HepG2 (cell line): ENCODE data around the gene ARHGAP15. TPM values are rescaled to one million over a fixed set of nuclear protein-coding genes. Genes with fewer than 3 reads are reported as not detected.

Experiments used
- ATAC-seq: fragments of 200-7000 bp; cut with Tn5 transposase; 3 replicates; pipeline ENCODE4 v1.9.1; 2020; ENCODE audit warnings: mild to moderate bottlenecking, moderate library complexity
- BruUV-seq: library from RNA; stranded (reverse); fragments of 400-500 nt; replicated peaks from 2 replicates; lab custom pipeline; 2021; lab: Mats Ljungman, UMichigan
- CTCF ChIA-PET: fragments of 300-600 bp; formaldehyde crosslinking; extraction: SDS; loops from one replicate; lab custom pipeline; 2021; ENCODE audit warnings: low total read pairs, inconsistent platforms, low intra/inter-chr PET ratio; lab: Yijun Ruan, JAX
- POLR2A ChIA-PET: fragments of 350-600 bp; sonication (Branson Sonifier 250); formaldehyde crosslinking; loops from one replicate; lab custom pipeline; 2020; ENCODE audit warnings: antibody characterized with exemption, inconsistent platforms; lab: Yijun Ruan, JAX
- DNase-seq: peaks from one replicate; pipeline ENCODE4 v3.0.0-alpha.2; 2015; ENCODE audit warnings: low spot score
- FAIRE-seq: peaks from 3 replicates; lab custom pipeline; 2011; peaks lifted over from hg19 to GRCh38; lab: Jason Lieb, UNC
- H2AFZ ChIP-seq: one replicate; pipeline ENCODE4 v1.6.1; 2011; ENCODE audit warnings: low read length, inconsistent platforms
- H3K27ac ChIP-seq: fragments of 300-600 bp; 3 replicates; pipeline ENCODE4 v1.8.0; 2011; ENCODE audit warnings: mixed run types, mild to moderate bottlenecking, mixed read lengths, low read length, inconsistent platforms; ENCODE audit not compliant: insufficient read depth; ENCODE audit errors: extremely low read length
- H3K27me3 ChIP-seq, 2 experiments: fragments of 200-600 bp in 1 of 2; 2 replicates in 1 of 2; 3 replicates in 1 of 2; pipeline versions ENCODE4 v1.6.0 to v1.8.0; 2011; ENCODE audit warnings: low read length in 2 of 2, mild to moderate bottlenecking in 2 of 2, moderate library complexity in 2 of 2, inconsistent platforms in 1 of 2; ENCODE audit not compliant: insufficient read depth in 2 of 2, control insufficient read depth in 1 of 2
- H3K36me3 ChIP-seq, 2 experiments: fragments of 200-600 bp in 1 of 2; replicated peaks in 1 of 2; 2 replicates in 1 of 2; 3 replicates in 1 of 2; pipeline versions ENCODE4 v1.5.1 to v1.8.0; 2011; ENCODE audit warnings: low read length in 2 of 2, inconsistent platforms in 1 of 2; ENCODE audit not compliant: insufficient read depth in 2 of 2, control insufficient read depth in 1 of 2
- H3K4me1 ChIP-seq: 2 replicates; pipeline ENCODE4 v1.5.1; 2012; ENCODE audit warnings: low read length, inconsistent platforms; ENCODE audit not compliant: insufficient read depth
- H3K4me2 ChIP-seq: 2 replicates; pipeline ENCODE4 v1.6.0; 2011; ENCODE audit warnings: low read depth, low read length, inconsistent platforms
- H3K4me3 ChIP-seq, 3 experiments: fragments of 200-600 bp in 1 of 3; sonication (generic), shearing (Covaris generic) in 1 of 3; replicated peaks in 1 of 3; 2 replicates each; pipeline ENCODE4 v1.5.1; 2011 to 2016; ENCODE audit warnings: low read length in 3 of 3, inconsistent platforms in 2 of 3, low read depth in 2 of 3, mild to moderate bottlenecking in 2 of 3, control low read depth in 1 of 3, mixed read lengths in 1 of 3; ENCODE audit not compliant: insufficient read depth in 1 of 3
- H3K79me2 ChIP-seq: one replicate; pipeline ENCODE4 v1.6.1; 2011; ENCODE audit warnings: low read length, inconsistent platforms; ENCODE audit not compliant: insufficient read depth
- H3K9ac ChIP-seq: 2 replicates; pipeline ENCODE4 v1.6.0; 2011; ENCODE audit warnings: mild to moderate bottlenecking, low read depth, low read length, inconsistent platforms; ENCODE audit not compliant: insufficient read depth
- H3K9me3 ChIP-seq: 2 replicates; pipeline ENCODE4 v1.5.1; 2012; ENCODE audit warnings: mild to moderate bottlenecking, low read length
- H4K20me1 ChIP-seq: 2 replicates; pipeline ENCODE4 v1.6.0; 2011; ENCODE audit warnings: inconsistent platforms, mild to moderate bottlenecking, low read length, moderate library complexity; ENCODE audit not compliant: insufficient read depth
- ELF3 ChIP-seq: IDR thresholded peaks from 2 replicates; pipeline ENCODE4 v1.6.1; 2016; ENCODE audit warnings: missing genetic modification reagents, missing compliant biosample characterization
- FOXA1 ChIP-seq, 2 experiments: fragments of 450-650 bp in 1 of 2; sonication (generic) in 1 of 2; formaldehyde crosslinking in 1 of 2; IDR thresholded peaks; 2 replicates each; pipeline versions ENCODE4 v1.4.0 to v1.6.1; 2016 to 2020; ENCODE audit warnings: missing genetic modification reagents in 1 of 2
- FOXC1 ChIP-seq: sonication (generic); formaldehyde crosslinking; IDR thresholded peaks from 2 replicates; pipeline ENCODE4 v1.8.0; 2022; ENCODE audit warnings: mild to moderate bottlenecking, missing genetic modification reagents, borderline replicate concordance
- MXI1 ChIP-seq: IDR thresholded peaks from 3 replicates; pipeline ENCODE4 v1.6.1; 2012; ENCODE audit warnings: low read depth, low read length, inconsistent platforms, borderline replicate concordance
- NCOA2 ChIP-seq: sonication (generic); formaldehyde crosslinking; IDR thresholded peaks from 2 replicates; pipeline ENCODE4 v1.8.0; 2022; ENCODE audit warnings: inconsistent platforms
- NFIC ChIP-seq: IDR thresholded peaks from 2 replicates; pipeline ENCODE4 v1.6.1; 2012; ENCODE audit warnings: mild to moderate bottlenecking, low read length, inconsistent platforms
- PHF20 ChIP-seq: sonication (generic); formaldehyde crosslinking; IDR thresholded peaks from 2 replicates; pipeline ENCODE4 v1.5.0; 2020; ENCODE audit warnings: mild to moderate bottlenecking, missing genetic modification reagents
- REPIN1 ChIP-seq: sonication (generic); formaldehyde crosslinking; IDR thresholded peaks from 2 replicates; pipeline ENCODE4 v1.8.0; 2022; ENCODE audit warnings: missing genetic modification reagents, low read depth, mild to moderate bottlenecking, borderline replicate concordance
- SMYD3 ChIP-seq: sonication (generic); formaldehyde crosslinking; IDR thresholded peaks from 2 replicates; pipeline ENCODE4 v1.8.1; 2023; ENCODE audit warnings: mild to moderate bottlenecking, missing genetic modification reagents
- ZEB1 ChIP-seq: IDR thresholded peaks from 2 replicates; pipeline ENCODE4 v1.6.1; 2012; ENCODE audit warnings: mild to moderate bottlenecking, low read depth, inconsistent platforms; ENCODE audit not compliant: insufficient replicate concordance
- ZFY ChIP-seq: sonication (generic); formaldehyde crosslinking; IDR thresholded peaks from 2 replicates; pipeline ENCODE4 v1.4.0; 2020; ENCODE audit warnings: missing genetic modification reagents
- ZNF343 ChIP-seq: sonication (generic); formaldehyde crosslinking; IDR thresholded peaks from 2 replicates; pipeline ENCODE4 v1.4.0; 2020; ENCODE audit warnings: mild to moderate bottlenecking, missing genetic modification reagents
- ZNF547 ChIP-seq: sonication (generic); formaldehyde crosslinking; IDR thresholded peaks from 2 replicates; pipeline ENCODE4 v1.5.1; 2020; ENCODE audit warnings: mild to moderate bottlenecking, missing genetic modification reagents
- ZNF569 ChIP-seq: sonication (generic); formaldehyde crosslinking; IDR thresholded peaks from 2 replicates; pipeline ENCODE4 v1.5.0; 2020; ENCODE audit warnings: mild to moderate bottlenecking, missing genetic modification reagents, moderate library complexity, borderline replicate concordance
- WGBS: methylation state at CpG from one replicate; pipeline ENCODE4 v1.1.6; 2017; ENCODE audit warnings: low lambda C conversion rate; 5-methylcytosine and 5-hydroxymethylcytosine counted together
- in situ Hi-C: cut with HindIII; loops from 2 replicates; pipeline ENCODE4 v1.10.0; 2017; ENCODE audit warnings: low pct_unique_long_range_greater_than_20kb; ENCODE audit not compliant: extremely low pct_ligation_motif_present
- intact Hi-C: fragments of 100-400 bp; cut with micrococcal nuclease; formaldehyde crosslinking; loops from one replicate; pipeline ENCODE4 v1.10.0; 2022; ENCODE audit not compliant: unreplicated experiment
- polyA plus RNA-seq, 8 experiments: library from polyadenylated mRNA; depleted of rRNA in 3 of 8; stranded (reverse) in 7 of 8; unstranded in 1 of 8; fragments of >200 nt; fragmentation: Illumina TruSeq in 4 of 8; extraction: Trizol in 4 of 8; gene quantifications; 2 replicates each; pipeline versions ENCODE4 v1.2.1 to v1.2.3, GENCODE V29; 2011 to 2016; ENCODE audit warnings: low read depth in 4 of 8, missing spikeins in 1 of 8, mixed read lengths in 1 of 8; ENCODE audit not compliant: insufficient read depth in 1 of 8
- total RNA-seq, 5 experiments: library from RNA; depleted of rRNA; stranded (reverse); fragments of >200 nt; fragmentation: Illumina TruSeq; extraction: Trizol; gene quantifications; 2 replicates each; pipeline ENCODE4 v1.2.3, GENCODE V29; 2016; ENCODE audit warnings: low read depth in 1 of 5
- TF ChIP-seq, protein P1 (sequence below): sonication (generic); formaldehyde crosslinking; IDR thresholded peaks from 2 replicates; pipeline ENCODE4 v1.4.0; 2020; ENCODE audit warnings: mild to moderate bottlenecking, missing genetic modification reagents
- TF ChIP-seq, protein P2 (sequence below): sonication (generic); formaldehyde crosslinking; IDR thresholded peaks from 2 replicates; pipeline ENCODE4 v1.4.0; 2020; ENCODE audit warnings: missing genetic modification reagents, borderline replicate concordance

The ARHGAP15 gene
- total and polyA plus RNA-seq, 2 of the 13 experiments (the other 11 are each of a cell fraction or from before 2014, with no cell fraction given): 0.04 TPM; not detected in 1

DNA sequence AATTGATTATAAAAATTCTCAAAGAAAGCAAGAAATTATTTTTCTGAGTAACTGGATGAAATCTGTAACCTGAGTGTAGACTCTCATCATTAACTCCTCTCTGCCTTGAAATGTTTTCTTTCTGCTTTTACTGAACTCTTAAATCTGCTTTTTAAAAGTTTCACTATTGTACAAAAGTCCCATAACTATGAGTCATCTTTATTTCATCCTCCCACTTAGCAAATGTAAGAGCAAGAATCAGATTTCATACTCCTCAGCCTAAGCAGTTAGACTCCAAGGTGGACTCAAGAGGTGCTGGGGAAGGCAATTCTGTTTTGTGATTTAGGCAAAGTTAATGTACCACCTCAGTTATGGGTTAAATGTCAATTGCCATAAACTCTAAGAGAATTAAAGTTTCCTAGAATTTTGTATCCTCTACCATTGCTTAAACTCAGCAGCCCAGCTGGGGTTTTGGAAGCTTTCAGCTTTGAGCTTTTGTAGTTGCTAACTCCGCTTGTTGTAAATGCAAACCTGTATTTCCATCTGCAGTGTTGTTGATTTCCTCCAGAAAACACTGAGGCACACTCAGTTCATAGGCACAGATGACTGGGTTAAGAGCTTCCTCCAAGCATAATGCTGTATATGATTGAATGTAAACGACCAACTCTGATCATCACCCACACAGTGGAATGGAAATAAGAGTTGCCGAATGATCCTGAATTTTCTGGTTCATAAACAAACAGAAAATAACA is 268.8 kb downstream of the ARHGAP15 start:
- 30% methylated on average over 3 of the region's 3 CpGs for WGBS
- in situ Hi-C loops: no loop called here
- BruUV-seq: no TSS peak
- no peak for TF ChIP-seq MXI1
- TF ChIP-seq, protein P1, sequence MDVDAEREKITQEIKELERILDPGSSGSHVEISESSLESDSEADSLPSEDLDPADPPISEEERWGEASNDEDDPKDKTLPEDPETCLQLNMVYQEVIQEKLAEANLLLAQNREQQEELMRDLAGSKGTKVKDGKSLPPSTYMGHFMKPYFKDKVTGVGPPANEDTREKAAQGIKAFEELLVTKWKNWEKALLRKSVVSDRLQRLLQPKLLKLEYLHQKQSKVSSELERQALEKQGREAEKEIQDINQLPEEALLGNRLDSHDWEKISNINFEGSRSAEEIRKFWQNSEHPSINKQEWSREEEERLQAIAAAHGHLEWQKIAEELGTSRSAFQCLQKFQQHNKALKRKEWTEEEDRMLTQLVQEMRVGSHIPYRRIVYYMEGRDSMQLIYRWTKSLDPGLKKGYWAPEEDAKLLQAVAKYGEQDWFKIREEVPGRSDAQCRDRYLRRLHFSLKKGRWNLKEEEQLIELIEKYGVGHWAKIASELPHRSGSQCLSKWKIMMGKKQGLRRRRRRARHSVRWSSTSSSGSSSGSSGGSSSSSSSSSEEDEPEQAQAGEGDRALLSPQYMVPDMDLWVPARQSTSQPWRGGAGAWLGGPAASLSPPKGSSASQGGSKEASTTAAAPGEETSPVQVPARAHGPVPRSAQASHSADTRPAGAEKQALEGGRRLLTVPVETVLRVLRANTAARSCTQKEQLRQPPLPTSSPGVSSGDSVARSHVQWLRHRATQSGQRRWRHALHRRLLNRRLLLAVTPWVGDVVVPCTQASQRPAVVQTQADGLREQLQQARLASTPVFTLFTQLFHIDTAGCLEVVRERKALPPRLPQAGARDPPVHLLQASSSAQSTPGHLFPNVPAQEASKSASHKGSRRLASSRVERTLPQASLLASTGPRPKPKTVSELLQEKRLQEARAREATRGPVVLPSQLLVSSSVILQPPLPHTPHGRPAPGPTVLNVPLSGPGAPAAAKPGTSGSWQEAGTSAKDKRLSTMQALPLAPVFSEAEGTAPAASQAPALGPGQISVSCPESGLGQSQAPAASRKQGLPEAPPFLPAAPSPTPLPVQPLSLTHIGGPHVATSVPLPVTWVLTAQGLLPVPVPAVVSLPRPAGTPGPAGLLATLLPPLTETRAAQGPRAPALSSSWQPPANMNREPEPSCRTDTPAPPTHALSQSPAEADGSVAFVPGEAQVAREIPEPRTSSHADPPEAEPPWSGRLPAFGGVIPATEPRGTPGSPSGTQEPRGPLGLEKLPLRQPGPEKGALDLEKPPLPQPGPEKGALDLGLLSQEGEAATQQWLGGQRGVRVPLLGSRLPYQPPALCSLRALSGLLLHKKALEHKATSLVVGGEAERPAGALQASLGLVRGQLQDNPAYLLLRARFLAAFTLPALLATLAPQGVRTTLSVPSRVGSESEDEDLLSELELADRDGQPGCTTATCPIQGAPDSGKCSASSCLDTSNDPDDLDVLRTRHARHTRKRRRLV (CRISPR knock-in tag): no peak
- no peak for TF ChIP-seq FOXA1 (IDR thresholded peaks at IDR 0.05)
- TF ChIP-seq FOXA1 (CRISPR knock-in tag; IDR thresholded peaks at IDR 0.05): no peak
- TF ChIP-seq ZEB1: no peak
- TF ChIP-seq NCOA2 (CRISPR knock-in tag): no peak
- no peak for TF ChIP-seq ZNF569 (CRISPR knock-in tag)
- TF ChIP-seq NFIC: no peak
- no peak for TF ChIP-seq PHF20 (CRISPR knock-in tag)
- no peak for TF ChIP-seq ZNF547 (CRISPR knock-in tag)
- TF ChIP-seq, protein P2, sequence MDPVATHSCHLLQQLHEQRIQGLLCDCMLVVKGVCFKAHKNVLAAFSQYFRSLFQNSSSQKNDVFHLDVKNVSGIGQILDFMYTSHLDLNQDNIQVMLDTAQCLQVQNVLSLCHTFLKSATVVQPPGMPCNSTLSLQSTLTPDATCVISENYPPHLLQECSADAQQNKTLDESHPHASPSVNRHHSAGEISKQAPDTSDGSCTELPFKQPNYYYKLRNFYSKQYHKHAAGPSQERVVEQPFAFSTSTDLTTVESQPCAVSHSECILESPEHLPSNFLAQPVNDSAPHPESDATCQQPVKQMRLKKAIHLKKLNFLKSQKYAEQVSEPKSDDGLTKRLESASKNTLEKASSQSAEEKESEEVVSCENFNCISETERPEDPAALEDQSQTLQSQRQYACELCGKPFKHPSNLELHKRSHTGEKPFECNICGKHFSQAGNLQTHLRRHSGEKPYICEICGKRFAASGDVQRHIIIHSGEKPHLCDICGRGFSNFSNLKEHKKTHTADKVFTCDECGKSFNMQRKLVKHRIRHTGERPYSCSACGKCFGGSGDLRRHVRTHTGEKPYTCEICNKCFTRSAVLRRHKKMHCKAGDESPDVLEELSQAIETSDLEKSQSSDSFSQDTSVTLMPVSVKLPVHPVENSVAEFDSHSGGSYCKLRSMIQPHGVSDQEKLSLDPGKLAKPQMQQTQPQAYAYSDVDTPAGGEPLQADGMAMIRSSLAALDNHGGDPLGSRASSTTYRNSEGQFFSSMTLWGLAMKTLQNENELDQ (CRISPR knock-in tag): no peak
- TF ChIP-seq ZNF343 (CRISPR knock-in tag): no peak
- no peak for TF ChIP-seq FOXC1
- TF ChIP-seq REPIN1 (CRISPR knock-in tag): no peak
- TF ChIP-seq ELF3 (CRISPR knock-in tag): no peak
- TF ChIP-seq SMYD3: no peak
- no peak for TF ChIP-seq ZFY

More for the DNA sequence above, 268.8 kb downstream of the ARHGAP15 start:
- intact Hi-C loops: no loop called here
- H3K9me3 ChIP-seq: no peaks in the 10 kb centered on the region
- no peak for FAIRE-seq
- no peak overlapping the region for H3K4me3 ChIP-seq
- H2AFZ ChIP-seq: no peak overlapping the region
- H3K79me2 ChIP-seq: no peaks in the 10 kb centered on the region
- H3K9ac ChIP-seq: no peak overlapping the region
- POLR2A ChIA-PET: no interaction called here
- DNase-seq: no peak
- H3K36me3 ChIP-seq: no peaks in the 10 kb centered on the region
- no peaks in the 10 kb centered on the region for H3K27me3 ChIP-seq
- H3K27ac ChIP-seq: no peak overlapping the region
- no peaks in the 10 kb centered on the region for H4K20me1 ChIP-seq
- no peak for ATAC-seq
- CTCF ChIA-PET: no interaction called here
- no peak overlapping the region for H3K4me2 ChIP-seq
- H3K4me1 ChIP-seq: no peaks in the 10 kb centered on the region
